Trophoblast cell (in vitro differentiated cells and primary cell): Measurements from ENCODE around the gene MARCHF2.
A peak's percentile ranks its signal among the peaks of the same experiment; 100 is the strongest.
"Not testable (repeated sequence)": the region's sequence is repeated elsewhere in the genome, so short reads cannot be mapped to it uniquely, and the experiment has no call there.

Experiments used
- DNase-seq, 2 donors: peaks; one replicate each; pipeline ENCODE4 v3.0.0-alpha.2; 2016
- H2AFZ ChIP-seq: 2 replicates; pipeline ENCODE4 v1.6.1; 2013; ENCODE audit warnings: low read length, moderate library complexity, mild to moderate bottlenecking; ENCODE audit not compliant: insufficient read depth, poor library complexity
- H2AK5ac ChIP-seq: 2 replicates; pipeline ENCODE4 v1.6.1; 2013; ENCODE audit warnings: mild to moderate bottlenecking, low read length
- H2BK120ac ChIP-seq: 2 replicates; pipeline ENCODE4 v1.6.1; 2013; ENCODE audit warnings: low read length, mild to moderate bottlenecking, moderate library complexity; ENCODE audit not compliant: insufficient read depth, poor library complexity
- H2BK12ac ChIP-seq: 2 replicates; pipeline ENCODE4 v1.6.1; 2013; ENCODE audit warnings: mild to moderate bottlenecking, low read length, moderate library complexity
- H2BK5ac ChIP-seq: 2 replicates; pipeline ENCODE4 v1.6.1; 2013; ENCODE audit warnings: low read length, low read depth, moderate library complexity, mild to moderate bottlenecking; ENCODE audit not compliant: poor library complexity
- H3K14ac ChIP-seq: 2 replicates; pipeline ENCODE4 v1.6.1; 2013; ENCODE audit warnings: mild to moderate bottlenecking, low read length
- H3K18ac ChIP-seq: 2 replicates; pipeline ENCODE4 v1.6.1; 2013; ENCODE audit warnings: mild to moderate bottlenecking, low read length
- H3K23ac ChIP-seq: 2 replicates; pipeline ENCODE4 v1.6.1; 2013; ENCODE audit warnings: low read length
- H3K27ac ChIP-seq: 2 replicates; pipeline ENCODE4 v1.5.1; 2013; ENCODE audit warnings: low read depth, mild to moderate bottlenecking, inconsistent platforms, low read length, moderate library complexity
- H3K27me3 ChIP-seq: 2 replicates; pipeline ENCODE4 v1.6.1; 2013; ENCODE audit warnings: inconsistent platforms, mild to moderate bottlenecking, low read length, moderate library complexity; ENCODE audit not compliant: insufficient read depth
- H3K36me3 ChIP-seq, 2 experiments: 1 replicate in 1 of 2; 2 replicates in 1 of 2; pipeline ENCODE4 v1.6.1; 2013; ENCODE audit warnings: low read length in 2 of 2, mild to moderate bottlenecking in 2 of 2, moderate library complexity in 1 of 2; ENCODE audit not compliant: insufficient read depth in 2 of 2, control insufficient read depth in 1 of 2
- H3K4ac ChIP-seq: 2 replicates; pipeline ENCODE4 v1.6.1; 2013; ENCODE audit warnings: low read depth, mild to moderate bottlenecking, low read length, moderate library complexity
- H3K4me1 ChIP-seq, 2 experiments: 1 replicate in 1 of 2; 2 replicates in 1 of 2; pipeline ENCODE4 v1.6.1; 2013; ENCODE audit warnings: low read length in 2 of 2, mild to moderate bottlenecking in 2 of 2, moderate library complexity in 1 of 2; ENCODE audit not compliant: insufficient read depth in 2 of 2, control insufficient read depth in 1 of 2
- H3K4me2 ChIP-seq: 2 replicates; pipeline ENCODE4 v1.6.1; 2013; ENCODE audit warnings: inconsistent platforms, mild to moderate bottlenecking, low read length, moderate library complexity
- H3K4me3 ChIP-seq: 2 replicates; pipeline ENCODE4 v1.5.1; 2013; ENCODE audit warnings: mild to moderate bottlenecking, low read depth, low read length, inconsistent platforms
- H3K79me1 ChIP-seq: one replicate; pipeline ENCODE4 v1.6.1; 2013; ENCODE audit warnings: low read length
- H3K79me2 ChIP-seq: 2 replicates; pipeline ENCODE4 v1.6.1; 2013; ENCODE audit warnings: low read length, mild to moderate bottlenecking; ENCODE audit not compliant: control insufficient read depth, insufficient read depth, poor library complexity
- H3K9ac ChIP-seq: 2 replicates; pipeline ENCODE4 v1.6.1; 2013; ENCODE audit warnings: mild to moderate bottlenecking, low read length
- H3K9me3 ChIP-seq: 2 replicates; pipeline ENCODE4 v1.6.1; 2013; ENCODE audit warnings: low read depth, mild to moderate bottlenecking, control low read depth, inconsistent platforms, low read length; ENCODE audit not compliant: insufficient read depth
- H4K12ac ChIP-seq: 2 replicates; pipeline ENCODE4 v1.6.1; 2013; ENCODE audit warnings: low read depth, mild to moderate bottlenecking, low read length, moderate library complexity
- H4K8ac ChIP-seq: 2 replicates; pipeline ENCODE4 v1.6.1; 2013; ENCODE audit warnings: low read depth, mild to moderate bottlenecking, low read length, moderate library complexity
- H4K91ac ChIP-seq: one replicate; pipeline ENCODE4 v1.6.1; 2013; ENCODE audit warnings: low read depth, mild to moderate bottlenecking, low read length, moderate library complexity
- WGBS: extraction: QIAGEN DNeasy Blood & Tissue Kit; methylation state at CpG from one replicate; pipeline ENCODE4 v1.1.7; 2013; ENCODE audit warnings: missing lambda C conversion rate; ENCODE audit not compliant: insufficient read length, insufficient coverage; ENCODE audit errors: extremely low coverage; 5-methylcytosine and 5-hydroxymethylcytosine counted together

MARCHF2 gene

DNA sequence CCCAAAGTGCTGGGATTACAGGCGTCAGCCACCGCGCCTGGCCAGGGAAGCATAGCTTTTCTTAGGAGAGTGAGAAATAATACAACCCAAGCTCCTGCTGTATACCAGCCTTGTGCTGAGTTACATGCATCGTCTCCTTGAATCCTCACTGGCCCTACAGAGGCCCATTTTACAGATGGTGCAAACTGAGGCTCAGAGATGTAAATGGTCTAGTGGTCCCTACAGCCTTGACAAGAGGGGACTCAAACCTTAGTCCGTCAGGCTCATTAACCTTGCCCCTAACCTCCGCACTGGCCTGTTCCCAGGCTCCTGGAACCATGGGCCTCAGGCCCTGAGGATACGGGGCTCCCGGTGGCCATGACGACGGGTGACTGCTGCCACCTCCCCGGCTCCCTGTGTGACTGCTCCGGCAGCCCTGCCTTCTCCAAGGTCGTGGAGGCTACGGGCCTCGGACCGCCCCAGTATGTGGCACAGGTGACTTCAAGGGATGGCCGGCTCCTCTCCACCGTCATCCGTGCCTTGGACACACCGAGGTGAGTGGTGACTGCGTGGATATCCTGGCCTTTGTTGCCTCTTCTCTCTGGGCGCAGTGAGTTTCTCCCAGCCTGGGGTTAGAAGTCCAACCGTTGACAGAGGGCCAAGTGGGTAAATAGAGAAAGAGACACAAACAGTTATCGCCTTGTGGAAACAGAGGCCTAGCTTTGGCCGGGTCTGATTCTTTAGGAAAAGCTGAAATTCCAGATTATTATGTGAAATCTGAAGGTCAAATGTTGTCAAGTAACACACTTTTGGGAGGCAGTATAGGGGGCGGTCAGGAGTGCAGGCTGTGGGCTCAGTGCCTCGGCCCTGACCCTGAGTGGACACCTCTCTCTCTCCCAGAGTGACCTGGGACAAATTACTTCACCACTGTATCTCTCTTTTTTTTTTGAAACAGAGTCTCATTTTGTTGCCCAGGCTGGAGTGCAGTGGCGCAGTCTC is 8.7 kb downstream of the MARCHF2 start:
- no peak overlapping the region for H3K4ac ChIP-seq
- no peak overlapping the region for H4K91ac ChIP-seq
- H3K4me3 ChIP-seq: no peak overlapping the region
- no peak overlapping the region for H3K18ac ChIP-seq
- H3K27me3 ChIP-seq: no peaks in the 10 kb centered on the region
- peaks cover 0 to 6% of the 10 kb centered on the region in 2 experiments for H3K36me3 ChIP-seq
- peaks cover 17% of the 10 kb centered on the region for H3K79me1 ChIP-seq
- no peak overlapping the region for H3K4me2 ChIP-seq
- no peak overlapping the region for H3K9ac ChIP-seq
- H4K12ac ChIP-seq: no peak overlapping the region
- DNase-seq: no peak
- H3K9me3 ChIP-seq: no peaks in the 10 kb centered on the region
- no peak overlapping the region for H3K14ac ChIP-seq
- no peaks in the 10 kb centered on the region for H3K79me2 ChIP-seq
- H2BK12ac ChIP-seq: peak overlapping the region; percentile 87
- H3K27ac ChIP-seq: no peak overlapping the region
- H2BK5ac ChIP-seq: no peak overlapping the region
- H4K8ac ChIP-seq: no peak overlapping the region
- H3K23ac ChIP-seq: no peak overlapping the region
- H2AK5ac ChIP-seq: peak overlapping the region; percentile 90
- no peak overlapping the region for H2BK120ac ChIP-seq
- no peak overlapping the region for H2AFZ ChIP-seq
- no CpG with 5 or more reads among the region's 28 CpGs for WGBS
- peaks cover 28% of the 10 kb centered on the region in 2 experiments for H3K4me1 ChIP-seq

DNA sequence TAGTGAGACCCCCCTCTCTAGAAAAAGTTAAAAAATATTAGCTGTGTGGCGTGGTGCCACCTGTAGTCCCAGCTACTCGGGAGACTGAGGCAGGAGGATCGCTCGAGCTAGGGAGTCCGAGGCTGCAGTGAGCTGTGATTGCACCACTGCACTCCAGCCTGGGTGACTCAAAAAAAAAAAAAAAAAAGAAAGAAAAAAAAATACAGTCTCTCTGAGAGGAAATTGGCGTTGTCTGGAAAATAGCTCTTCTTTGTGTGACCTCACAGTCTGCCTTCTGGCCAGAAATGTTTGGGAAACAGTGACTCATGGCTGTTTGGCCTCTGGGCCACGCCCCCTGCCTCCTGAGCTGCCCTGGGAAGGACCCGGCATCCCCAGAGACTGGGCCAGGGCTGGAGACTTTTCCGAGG is 10.7 kb downstream of the MARCHF2 start:
- Histone ChIP-seq H2AFZ (peak overlapping the region; percentile 52), H2AK5ac (no peak overlapping the region), H3K4me1 (peaks cover 19 to 20% of the 10 kb centered on the region in 2 experiments), H3K79me2 (no peaks in the 10 kb centered on the region), H3K18ac (peak overlapping the region; percentile 86), H3K4me2 (peak overlapping the region; percentile 36), H3K4me3 (no peak overlapping the region), H3K9ac (no peak overlapping the region), H4K12ac (peak overlapping the region; percentile 7), H3K27me3 (no peaks in the 10 kb centered on the region), H3K23ac (no peak overlapping the region), H2BK12ac (peak overlapping the region; percentile 91), H4K91ac (peak overlapping the region; percentile 70), H3K9me3 (no peaks in the 10 kb centered on the region), H3K27ac (peak overlapping the region; percentile 82), H3K14ac (peak overlapping the region; percentile 84), H3K36me3 (peaks cover 0 to 6% of the 10 kb centered on the region in 2 experiments), H4K8ac (peak overlapping the region; percentile 69), H2BK120ac (peak overlapping the region; percentile 88), H3K79me1 (peaks cover 15% of the 10 kb centered on the region), H3K4ac (no peak overlapping the region), H2BK5ac (peak overlapping the region; percentile 59)
- WGBS: no CpG with 5 or more reads among the region's 9 CpGs
- DNase-seq: peak; percentile 97 to 99

- H3K18ac ChIP-seq, H3K14ac ChIP-seq, H4K12ac ChIP-seq, H2BK12ac ChIP-seq, H3K9ac ChIP-seq, H2AK5ac ChIP-seq, H2BK5ac ChIP-seq, H3K9me3 ChIP-seq, H2BK120ac ChIP-seq, H3K27me3 ChIP-seq, H2AFZ ChIP-seq, H3K4ac ChIP-seq, H3K4me2 ChIP-seq, H3K27ac ChIP-seq, H3K23ac ChIP-seq, H3K79me2 ChIP-seq, H3K36me3 ChIP-seq, H3K4me3 ChIP-seq, H4K8ac ChIP-seq, H4K91ac ChIP-seq: not testable (repeated sequence)
- DNase-seq: peak in 1 of 2 donors; percentile 25
- no CpG with 5 or more reads among the region's 6 CpGs for WGBS
- peaks cover 13% of the 10 kb centered on the region for H3K79me1 ChIP-seq
- H3K4me1 ChIP-seq: peaks cover 18% of the 10 kb centered on the region in 2 experiments
Measured at GRCh38 chr19:8425331-8425730, 12.2 kb downstream of the MARCHF2 start.

- no peak overlapping the region for H3K23ac ChIP-seq
- H3K4ac ChIP-seq: no peak overlapping the region
- H3K9me3 ChIP-seq: no peaks in the 10 kb centered on the region
- no peaks in the 10 kb centered on the region for H3K27me3 ChIP-seq
- no peak overlapping the region for H4K91ac ChIP-seq
- no peak overlapping the region for H3K18ac ChIP-seq
- peaks cover 0 to 6% of the 10 kb centered on the region in 2 experiments for H3K36me3 ChIP-seq
- no peak overlapping the region for H3K4me2 ChIP-seq
- no CpG with 5 or more reads among the region's 7 CpGs for WGBS
- H2BK12ac ChIP-seq: no peak overlapping the region
- DNase-seq: no peak
- no peak overlapping the region for H3K4me3 ChIP-seq
- H2BK5ac ChIP-seq: no peak overlapping the region
- H3K79me1 ChIP-seq: peaks cover 13% of the 10 kb centered on the region
- no peak overlapping the region for H3K9ac ChIP-seq
- peak overlapping the region; percentile 80 for H2AK5ac ChIP-seq
- peaks cover 18% of the 10 kb centered on the region in 2 experiments for H3K4me1 ChIP-seq
- H3K14ac ChIP-seq: no peak overlapping the region
- no peaks in the 10 kb centered on the region for H3K79me2 ChIP-seq
- no peak overlapping the region for H2AFZ ChIP-seq
- H2BK120ac ChIP-seq: no peak overlapping the region
- no peak overlapping the region for H4K12ac ChIP-seq
- no peak overlapping the region for H3K27ac ChIP-seq
- H4K8ac ChIP-seq: no peak overlapping the region
Measured at GRCh38 chr19:8426283-8426682, 13.2 kb downstream of the MARCHF2 start.
